Left hindlimb (tissue), 1 donor: ENCODE results near the gene HOXC13.

ENCODE experiments used
- DNase-seq: peaks from one replicate; pipeline ENCODE4 v3.0.0-alpha.2; 2018

HOXC13 gene

GRCh38 chr12:53938326-53939140 lies at the start of gene HOXC13:
Gene HOXC13 (plus strand): TSS chr12:53938831. CDS start chr12:53938907, 76 bp downstream.
- peak; percentile 84 for DNase-seq

GRCh38 chr12:53890081-53890480 lies 48.5 kb upstream of the HOXC13 start:
- no peak for DNase-seq

- no peak for DNase-seq
These were observed 45.8 kb upstream of the HOXC13 start for GRCh38 chr12:53892762-53893395.

- no peak for DNase-seq
These were observed 39.4 kb upstream of the HOXC13 start for GRCh38 chr12:53899230-53899629.

GRCh38 chr12:53907103-53907502 lies 31.5 kb upstream of the HOXC13 start:
- DNase-seq, result no peak

- no peak for DNase-seq
These were observed 21.6 kb upstream of the HOXC13 start for GRCh38 chr12:53916788-53917655.

- DNase-seq, result no peak
These were observed 13.9 kb upstream of the HOXC13 start for GRCh38 chr12:53924521-53925405.

GRCh38 chr12:53927220-53928029 lies 11.2 kb upstream of the HOXC13 start:
- DNase-seq, result no peak

- DNase-seq, result no peak
These were observed 10.4 kb upstream of the HOXC13 start for GRCh38 chr12:53928054-53928835.

- no peak for DNase-seq
These were observed 9.1 kb upstream of the HOXC13 start for GRCh38 chr12:53929527-53929926.

GRCh38 chr12:53930591-53931255 lies 7.9 kb upstream of the HOXC13 start:
- no peak for DNase-seq

- DNase-seq, result no peak
These were observed 6.6 kb upstream of the HOXC13 start for GRCh38 chr12:53931844-53932581.

GRCh38 chr12:53932915-53933314 lies 5.7 kb upstream of the HOXC13 start:
- DNase-seq, result no peak

GRCh38 chr12:53935383-53936341 lies 3.0 kb upstream of the HOXC13 start:
- DNase-seq, result no peak

GRCh38 chr12:53937099-53937498 lies 1.5 kb upstream of the HOXC13 start:
- DNase-seq, result no peak

- DNase-seq, result no peak
These were observed 870 bp upstream of the HOXC13 start for GRCh38 chr12:53937596-53938325.
